MM.1S (cell line): ENCODE data around the gene SIT1.

Experiments used
- CTCF ChIP-seq: fragments of 300-600 bp; sonication (generic); IDR thresholded peaks from 2 replicates; pipeline ENCODE4 v1.5.1; 2016; ENCODE audit warnings: antibody characterized with exemption, low read length, mixed read lengths
- EZH2 ChIP-seq: fragments of 300-600 bp; sonication (generic); optimal IDR thresholded peaks from 2 replicates; pipeline ENCODE3; 2017; ENCODE audit warnings: low read depth, mild to moderate bottlenecking, antibody characterized with exemption, low read length, mixed read lengths

- no peak for TF ChIP-seq CTCF
- TF ChIP-seq EZH2 = no peak
Observed at GRCh38 chr9:35628389-35628991, 22.2 kb downstream of the SIT1 start.
